CD8-positive, alpha-beta memory T cell (primary cell): Measurements from ENCODE around the gene NSMF. TPM values are rescaled to one million over a fixed set of nuclear protein-coding genes. Genes with fewer than 3 reads are reported as not detected.
"Not testable (repeated sequence)": the region's sequence is repeated elsewhere in the genome, so short reads cannot be mapped to it uniquely, and the experiment has no call there.

Source experiments
- CTCF ChIA-PET: fragments of 350-600 bp; sonication (Branson Sonifier 250); formaldehyde crosslinking; loops from one replicate; lab custom pipeline; 2021; ENCODE audit warnings: antibody characterized with exemption; lab: Charles Lee
- POLR2A ChIA-PET: fragments of 350-600 bp; sonication (Branson Sonifier 250); formaldehyde crosslinking; loops from one replicate; lab custom pipeline; 2021; ENCODE audit warnings: antibody characterized with exemption; lab: Charles Lee
- DNase-seq, 5 donors: peaks; one replicate each; pipeline versions ENCODE4 v3.0.0 to v3.0.0-alpha.2; 2020 to 2022; ENCODE audit warnings: mixed read lengths in 1 of 5
- H3K27ac ChIP-seq: one replicate; pipeline ENCODE4 v1.7.0; 2013; ENCODE audit warnings: low read depth, mild to moderate bottlenecking, low read length, moderate library complexity
- H3K27me3 ChIP-seq: 2 replicates; pipeline ENCODE4 v1.7.0; 2013; ENCODE audit warnings: low read length, mild to moderate bottlenecking; ENCODE audit not compliant: insufficient read depth, poor library complexity, severe bottlenecking
- H3K36me3 ChIP-seq: 2 replicates; pipeline ENCODE4 v1.7.0; 2013; ENCODE audit warnings: mild to moderate bottlenecking, low read length, moderate library complexity; ENCODE audit not compliant: insufficient read depth
- H3K4me1 ChIP-seq: 2 replicates; pipeline ENCODE4 v1.7.0; 2013; ENCODE audit warnings: mild to moderate bottlenecking, low read length, moderate library complexity; ENCODE audit not compliant: insufficient read depth
- H3K4me3 ChIP-seq: 2 replicates; pipeline ENCODE4 v1.7.0; 2013; ENCODE audit warnings: mild to moderate bottlenecking, low read length
- H3K9me3 ChIP-seq: 2 replicates; pipeline ENCODE4 v1.7.0; 2013; ENCODE audit warnings: mild to moderate bottlenecking, low read length
- H3K27ac Mint-ChIP-seq, 8 donors: one replicate each; pipeline ENCODE4 v1.8.0; 2020 to 2021; ENCODE audit warnings: mixed read lengths in 8 of 8, mild to moderate bottlenecking in 6 of 8, inconsistent platforms in 3 of 8, moderate library complexity in 3 of 8
- H3K27me3 Mint-ChIP-seq, 2 donors: one replicate each; pipeline ENCODE4 v1.8.0; 2020 to 2021; ENCODE audit warnings: mixed read lengths in 2 of 2, mild to moderate bottlenecking in 1 of 2, moderate library complexity in 1 of 2
- H3K36me3 Mint-ChIP-seq, 3 donors: one replicate each; pipeline ENCODE4 v1.8.0; 2020 to 2021; ENCODE audit warnings: mixed read lengths in 3 of 3, inconsistent platforms in 1 of 3, mild to moderate bottlenecking in 1 of 3
- H3K4me1 Mint-ChIP-seq, 3 donors: one replicate each; pipeline ENCODE4 v1.8.0; 2020 to 2021; ENCODE audit warnings: mixed read lengths in 3 of 3, inconsistent platforms in 1 of 3, mild to moderate bottlenecking in 1 of 3
- H3K4me3 Mint-ChIP-seq, 7 donors: one replicate each; pipeline ENCODE4 v1.8.0; 2020 to 2021; ENCODE audit warnings: mixed read lengths in 7 of 7, mild to moderate bottlenecking in 6 of 7, moderate library complexity in 4 of 7, inconsistent platforms in 2 of 7
- H3K9me3 Mint-ChIP-seq, 5 donors: one replicate each; pipeline ENCODE4 v1.8.0; 2020 to 2022; ENCODE audit warnings: mixed read lengths in 5 of 5, mild to moderate bottlenecking in 3 of 5, moderate library complexity in 2 of 5, inconsistent platforms in 1 of 5
- polyA plus RNA-seq: library from polyadenylated mRNA; unstranded; fragments of 300-500 nt; fragmentation: Illumina TruSeq; gene quantifications from one replicate; pipeline ENCODE4 v1.2.3, GENCODE V29; 2021
- total RNA-seq, 2 experiments: library from RNA; stranded (reverse); gene quantifications; one replicate each; pipeline ENCODE4 v1.2.3, GENCODE V29; 2021

Gene NSMF
- total and polyA plus RNA-seq, 3 experiments from 2014 or later = 15.4 to 42.8 (median 40.9) TPM

DNA sequence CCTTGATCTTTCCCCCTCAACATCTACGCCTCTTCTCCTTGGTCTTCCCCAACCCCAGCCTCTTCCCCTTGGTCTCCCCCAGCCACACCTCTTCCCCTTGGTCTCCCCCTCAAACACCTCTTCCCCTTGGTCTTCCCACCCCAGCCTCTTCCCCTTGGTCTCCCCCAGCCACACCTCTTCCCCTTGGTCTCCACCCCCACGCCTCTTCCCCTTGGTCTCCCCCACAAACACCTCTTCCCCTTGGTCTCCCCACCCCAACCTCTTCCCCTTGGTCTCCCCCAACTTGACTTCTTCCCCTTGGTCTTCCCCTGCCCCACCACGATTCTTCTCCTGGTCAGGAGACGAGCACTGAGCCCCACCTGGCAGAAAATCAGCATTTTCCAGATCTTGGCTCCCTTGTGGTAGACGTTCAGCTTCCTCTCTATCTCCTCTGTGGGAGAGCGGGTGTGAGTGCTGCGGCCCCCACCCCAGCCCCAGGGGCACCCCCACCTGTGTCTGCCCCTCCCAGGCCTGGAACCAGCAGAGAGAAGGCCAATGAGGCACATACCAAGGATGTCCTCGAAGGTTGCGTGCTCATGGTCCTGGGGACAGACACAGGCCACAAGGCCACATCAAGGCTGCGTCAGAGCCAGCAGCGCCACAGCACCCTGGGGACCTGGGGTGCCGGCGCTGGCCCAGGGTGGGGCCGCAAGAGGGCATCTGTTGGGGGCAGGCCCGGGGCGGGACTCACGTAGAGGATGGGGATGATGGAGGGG lies 7.0 kb downstream of the NSMF start:
- Mint-ChIP-seq H3K36me3 (peaks cover 0 to 11% (median 0%) of the 10 kb centered on the region in 3 donors), H3K9me3 (peaks cover 0 to 6% (median 0%) of the 10 kb centered on the region in 5 donors), H3K4me1 (peaks cover 23 to 39% (median 25%) of the 10 kb centered on the region in 3 donors), H3K4me3 (peak overlapping the region in 5 of 7 donors; percentile 11 to 63 (median 52)), H3K27me3 (peaks cover 0 to 2% of the 10 kb centered on the region in 2 donors), H3K27ac (peak overlapping the region in 4 of 8 donors; percentile 42 to 93 (median 62))
- ChIA-PET POLR2A (interaction anchor here (0.6 kb wide), 1 partner anchor 255 kb away, joined by 3 read pairs; no protein-coding TSS in a partner anchor), CTCF (interaction anchor here (1.6 kb wide), 1 partner anchor 29 kb away, joined by 5 read pairs; the partner anchor contains the start of genes EXD3 and NOXA1)
- no peak overlapping the region for H3K27ac ChIP-seq
- no peaks in the 10 kb centered on the region for H3K9me3 ChIP-seq
- peak in 1 of 5 donors; percentile 47 for DNase-seq
- no peaks in the 10 kb centered on the region for H3K27me3 ChIP-seq
- no peaks in the 10 kb centered on the region for H3K36me3 ChIP-seq
- H3K4me1 ChIP-seq = peaks cover 58% of the 10 kb centered on the region
- no peak overlapping the region for H3K4me3 ChIP-seq

DNA sequence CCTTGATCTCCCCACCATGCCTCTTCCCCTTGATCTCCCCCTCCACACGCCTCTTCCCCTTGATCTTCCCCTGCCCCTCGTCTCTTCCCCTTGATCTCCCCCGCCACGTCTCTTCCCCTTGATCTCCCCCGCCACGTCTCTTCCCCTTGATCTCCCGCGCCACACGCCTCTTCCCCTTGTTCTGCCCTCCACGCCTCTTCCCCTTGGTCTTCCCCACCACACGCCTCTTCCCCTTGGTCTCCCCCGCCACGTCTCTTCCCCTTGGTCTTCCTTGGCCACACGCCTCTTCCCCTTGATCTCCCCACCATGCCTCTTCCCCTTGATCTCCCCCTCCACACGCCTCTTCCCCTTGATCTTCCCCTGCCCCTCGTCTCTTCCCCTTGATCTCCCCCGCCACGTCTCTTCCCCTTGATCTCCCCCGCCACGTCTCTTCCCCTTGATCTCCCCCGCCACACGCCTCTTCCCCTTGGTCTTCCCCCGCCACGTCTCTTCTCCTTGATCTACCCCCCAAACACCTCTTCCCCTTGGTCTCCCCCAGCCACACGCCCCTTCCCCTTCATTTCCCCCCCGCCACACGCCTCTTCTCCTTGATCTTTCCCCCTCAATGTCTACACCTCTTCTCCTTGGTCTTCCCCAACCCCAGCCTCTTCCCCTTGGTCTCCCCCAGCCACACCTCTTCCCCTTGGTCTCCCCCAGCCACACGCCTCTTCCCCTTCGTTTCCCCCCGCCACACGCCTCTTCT lies 7.7 kb downstream of the NSMF start:
- CTCF ChIA-PET, H3K9me3 ChIP-seq, POLR2A ChIA-PET, H3K36me3 ChIP-seq, H3K4me3 ChIP-seq, H3K9me3 Mint-ChIP-seq, H3K27me3 Mint-ChIP-seq, H3K27ac ChIP-seq, H3K36me3 Mint-ChIP-seq, H3K27me3 ChIP-seq: not testable (repeated sequence)
- peak overlapping the region in 5 of 7 donors; percentile 8 to 72 (median 52) for H3K4me3 Mint-ChIP-seq
- H3K4me1 Mint-ChIP-seq = peaks cover 26 to 39% (median 32%) of the 10 kb centered on the region in 3 donors
- H3K4me1 ChIP-seq = peaks cover 51% of the 10 kb centered on the region
- DNase-seq = peak in 2 of 5 donors; percentile 44 to 48
- peak overlapping the region in 6 of 8 donors; percentile 73 to 95 (median 91) for H3K27ac Mint-ChIP-seq

DNA sequence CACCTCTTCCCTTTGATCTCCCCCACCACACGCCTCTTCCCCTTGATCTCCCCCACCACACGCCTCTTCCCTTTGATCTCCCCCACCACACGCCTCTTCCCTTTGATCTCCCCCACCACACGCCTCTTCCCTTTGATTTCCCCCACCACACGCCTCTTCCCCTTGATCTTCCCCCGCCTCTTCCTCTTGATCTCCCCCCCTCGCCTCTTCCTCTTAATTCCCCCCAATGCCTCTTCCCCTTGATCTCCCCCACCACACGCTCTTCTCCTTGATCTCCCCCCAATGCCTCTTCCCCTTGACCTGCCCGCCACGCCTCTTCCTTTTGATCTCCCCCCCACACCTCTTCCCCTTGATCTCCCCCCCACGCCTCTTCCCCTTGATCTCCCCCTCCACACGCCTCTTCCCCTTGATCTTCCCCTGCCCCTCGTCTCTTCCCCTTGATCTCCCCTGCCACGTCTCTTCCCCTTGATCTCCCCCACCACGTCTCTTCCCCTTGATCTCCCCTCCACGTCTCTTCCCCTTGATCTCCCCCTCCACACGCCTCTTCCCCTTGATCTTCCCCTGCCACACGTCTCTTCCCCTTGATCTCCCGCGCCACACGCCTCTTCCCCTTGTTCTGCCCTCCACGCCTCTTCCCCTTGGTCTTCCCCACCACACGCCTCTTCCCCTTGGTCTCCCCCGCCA lies 8.5 kb downstream of the NSMF start:
- peak overlapping the region in 5 of 7 donors; percentile 8 to 88 (median 66) for H3K4me3 Mint-ChIP-seq
- H3K27me3 Mint-ChIP-seq, H3K9me3 ChIP-seq, H3K27ac ChIP-seq, H3K36me3 ChIP-seq, POLR2A ChIA-PET, H3K9me3 Mint-ChIP-seq, H3K27me3 ChIP-seq, H3K4me3 ChIP-seq, CTCF ChIA-PET, H3K36me3 Mint-ChIP-seq: not testable (repeated sequence)
- peaks cover 54% of the 10 kb centered on the region for H3K4me1 ChIP-seq
- DNase-seq = peak; percentile 28 to 79 (median 70)
- H3K4me1 Mint-ChIP-seq = peaks cover 25 to 36% (median 32%) of the 10 kb centered on the region in 3 donors
- peak overlapping the region in 7 of 8 donors; percentile 30 to 95 (median 84) for H3K27ac Mint-ChIP-seq

DNA sequence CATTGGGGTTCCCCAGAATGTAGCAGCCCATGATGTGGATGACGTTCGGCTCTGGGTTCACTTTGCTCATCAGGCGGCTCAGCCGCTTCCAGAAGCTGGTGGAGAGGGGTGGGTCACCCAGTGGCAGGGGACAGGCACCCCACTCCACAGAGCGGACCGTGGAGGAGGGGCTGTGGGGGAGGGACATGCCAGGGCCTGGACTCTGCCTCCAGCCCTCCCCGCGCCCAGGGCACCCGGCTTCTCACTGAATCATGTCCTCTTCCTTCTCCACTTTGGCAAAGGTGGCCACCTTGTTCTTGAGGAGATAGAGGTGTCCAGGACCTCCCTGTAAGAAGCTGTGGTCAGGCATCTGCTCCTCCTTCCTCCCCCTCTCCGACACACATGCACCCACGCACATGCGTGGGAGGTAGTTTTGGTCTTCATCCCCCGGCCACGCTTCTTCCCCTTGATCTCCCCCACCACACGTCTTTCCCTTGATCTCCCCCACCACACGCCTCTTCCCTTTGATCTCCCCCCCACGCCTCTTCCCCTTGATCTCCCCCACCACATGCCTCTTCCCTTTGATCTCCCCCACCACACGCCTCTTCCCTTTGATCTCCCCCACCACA lies 9.1 kb downstream of the NSMF start:
- Histone ChIP-seq H3K4me1 (peaks cover 57% of the 10 kb centered on the region), H3K4me3 (no peak overlapping the region), H3K27me3 (no peaks in the 10 kb centered on the region), H3K27ac (no peak overlapping the region), H3K9me3 (no peaks in the 10 kb centered on the region), H3K36me3 (no peaks in the 10 kb centered on the region)
- H3K4me1 Mint-ChIP-seq = peaks cover 29 to 42% (median 37%) of the 10 kb centered on the region in 3 donors
- DNase-seq = peak; percentile 33 to 81 (median 69)
- H3K27ac Mint-ChIP-seq = peak overlapping the region; percentile 63 to 94 (median 84)
- ChIA-PET CTCF (no interaction called here), POLR2A (no interaction called here)
- peak overlapping the region in 6 of 7 donors; percentile 8 to 88 (median 66) for H3K4me3 Mint-ChIP-seq
- H3K9me3 Mint-ChIP-seq = peaks cover 0 to 6% (median 0%) of the 10 kb centered on the region in 5 donors
- H3K27me3 Mint-ChIP-seq = peaks cover 2 to 4% of the 10 kb centered on the region in 2 donors
- no peaks in the 10 kb centered on the region for H3K36me3 Mint-ChIP-seq

DNA sequence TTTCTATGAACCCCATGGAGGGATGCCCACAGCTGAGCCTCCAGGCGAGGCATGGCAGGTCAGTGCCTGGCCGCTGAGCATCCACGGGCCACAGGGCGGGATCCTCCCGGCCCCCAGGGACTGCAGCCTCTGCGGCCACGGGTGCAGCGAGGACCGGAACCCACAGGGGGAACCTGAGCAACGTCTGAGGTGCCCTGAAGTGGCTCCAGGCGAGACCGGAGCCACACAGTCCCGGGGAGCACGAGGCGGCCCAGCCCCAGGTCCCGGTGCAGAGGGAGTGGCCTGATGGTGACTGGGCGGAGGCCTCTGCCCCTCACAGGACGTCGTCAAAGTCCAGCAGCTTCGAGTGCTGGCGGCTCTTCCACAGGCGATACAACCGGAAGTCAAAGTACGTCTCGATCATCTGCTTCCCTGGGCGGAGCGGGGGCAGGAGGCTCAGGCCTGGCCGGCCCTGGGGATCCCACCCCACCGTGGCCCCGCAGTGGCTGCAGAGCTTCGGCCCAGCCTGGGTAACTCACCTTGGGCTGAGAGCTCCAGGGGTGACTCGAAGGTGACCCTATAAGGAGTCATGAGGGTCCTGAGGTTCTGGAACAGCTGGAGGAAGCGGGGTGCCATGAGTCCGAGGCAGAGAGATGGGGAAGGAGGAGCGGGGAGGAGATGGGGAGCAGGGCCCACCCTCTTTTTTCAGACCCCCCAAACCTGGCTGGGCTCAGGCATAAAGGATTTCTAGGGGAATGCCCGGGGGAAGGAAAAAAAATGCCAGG lies 9.9 kb downstream of the NSMF start:
- no peaks in the 10 kb centered on the region for H3K36me3 ChIP-seq
- H3K27ac ChIP-seq = no peak overlapping the region
- no peak overlapping the region for H3K4me3 ChIP-seq
- no peaks in the 10 kb centered on the region for H3K9me3 ChIP-seq
- peaks cover 29 to 42% (median 41%) of the 10 kb centered on the region in 3 donors for H3K4me1 Mint-ChIP-seq
- H3K4me1 ChIP-seq = peaks cover 52% of the 10 kb centered on the region
- H3K36me3 Mint-ChIP-seq = no peaks in the 10 kb centered on the region
- H3K27me3 ChIP-seq = no peaks in the 10 kb centered on the region
- H3K9me3 Mint-ChIP-seq = peaks cover 0 to 6% (median 0%) of the 10 kb centered on the region in 5 donors
- CTCF ChIA-PET = no interaction called here
- POLR2A ChIA-PET = no interaction called here
- peak overlapping the region in 2 of 7 donors; percentile 13 to 72 for H3K4me3 Mint-ChIP-seq
- peak in 1 of 5 donors; percentile 47 for DNase-seq
- peak overlapping the region in 3 of 8 donors; percentile 24 to 73 (median 46) for H3K27ac Mint-ChIP-seq
- H3K27me3 Mint-ChIP-seq = peaks cover 2 to 9% of the 10 kb centered on the region in 2 donors

DNA sequence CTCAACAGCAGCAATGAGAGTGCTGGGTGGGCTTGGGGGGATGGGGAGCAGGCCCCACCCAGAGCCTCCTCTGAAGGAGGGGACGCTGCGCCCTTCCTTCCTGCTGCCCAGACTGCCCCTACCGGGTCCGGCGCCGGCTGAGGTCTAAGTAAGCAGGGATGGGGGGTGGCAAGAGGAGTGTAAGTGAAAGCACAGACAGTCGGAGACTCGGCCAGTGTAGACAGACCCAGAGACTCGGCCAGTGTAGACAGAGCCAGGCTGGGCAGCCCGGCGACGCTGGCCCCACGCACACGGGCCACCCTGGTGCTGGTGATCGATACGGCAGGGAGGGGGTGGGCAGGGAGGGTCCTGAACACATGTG lies 10.6 kb downstream of the NSMF start:
- H3K9me3 ChIP-seq = no peaks in the 10 kb centered on the region
- ChIA-PET CTCF (interaction anchor here (2.1 kb wide), 1 partner anchor 25 kb away, joined by 9 read pairs; the partner anchor contains the start of genes EXD3 and NOXA1), POLR2A (no interaction called here)
- Mint-ChIP-seq H3K4me1 (peaks cover 26 to 41% (median 39%) of the 10 kb centered on the region in 3 donors), H3K9me3 (peaks cover 0 to 6% (median 0%) of the 10 kb centered on the region in 5 donors), H3K27ac (peak overlapping the region in 1 of 8 donors; percentile 73), H3K36me3 (no peaks in the 10 kb centered on the region), H3K27me3 (peaks cover 3 to 12% of the 10 kb centered on the region in 2 donors), H3K4me3 (peak overlapping the region in 1 of 7 donors; percentile 72)
- DNase-seq = peak in 1 of 5 donors; percentile 41
- H3K36me3 ChIP-seq = no peaks in the 10 kb centered on the region
- H3K4me1 ChIP-seq = peaks cover 49% of the 10 kb centered on the region
- H3K27ac ChIP-seq = no peak overlapping the region
- no peaks in the 10 kb centered on the region for H3K27me3 ChIP-seq
- no peak overlapping the region for H3K4me3 ChIP-seq
